RWPE2 (cell line): ENCODE data around the gene SUGCT.

Experiments
- ATAC-seq: fragments of 200-7000 bp; cut with Tn5 transposase; 3 replicates; pipeline ENCODE4 v1.9.1; 2021; ENCODE audit warnings: low read depth
- DNase-seq: peaks from one replicate; pipeline ENCODE4 v3.0.0-alpha.2; 2020; ENCODE audit warnings: low spot score
- H3K27ac ChIP-seq: fragments of 450-650 bp; 2 replicates; pipeline ENCODE4 v1.5.1; 2017; ENCODE audit warnings: mild to moderate bottlenecking; ENCODE audit not compliant: poor library complexity, severe bottlenecking
- H3K27me3 ChIP-seq: fragments of 250-450 bp; sonication (Bioruptor Pico); 2 replicates; pipeline ENCODE4 v1.5.1; 2021; ENCODE audit warnings: mild to moderate bottlenecking, moderate library complexity; ENCODE audit not compliant: insufficient read depth, poor library complexity, severe bottlenecking
- H3K36me3 ChIP-seq: fragments of 250-450 bp; sonication (Bioruptor Pico); 2 replicates; pipeline ENCODE4 v1.5.1; 2020; ENCODE audit warnings: low read depth, mild to moderate bottlenecking, moderate library complexity
- H3K4me1 ChIP-seq: fragments of 250-450 bp; sonication (Bioruptor Pico); 2 replicates; pipeline ENCODE4 v1.5.1; 2021; ENCODE audit warnings: mild to moderate bottlenecking, moderate library complexity; ENCODE audit not compliant: insufficient read depth, poor library complexity, severe bottlenecking
- H3K4me3 ChIP-seq: fragments of 250-450 bp; sonication (Bioruptor Pico); 2 replicates; pipeline ENCODE4 v1.5.1; 2021; ENCODE audit warnings: mild to moderate bottlenecking, moderate library complexity; ENCODE audit not compliant: severe bottlenecking
- H3K9me3 ChIP-seq: fragments of 250-450 bp; sonication (Bioruptor Pico); 2 replicates; pipeline ENCODE4 v1.5.1; 2021; ENCODE audit warnings: mild to moderate bottlenecking, moderate library complexity; ENCODE audit not compliant: severe bottlenecking
- CTCF ChIP-seq: fragments of 450-650 bp; IDR thresholded peaks from one replicate; pipeline ENCODE4 v1.5.1; 2017; ENCODE audit warnings: mild to moderate bottlenecking, moderate library complexity; ENCODE audit not compliant: poor library complexity, severe bottlenecking

SUGCT gene

GRCh38 chr7:40698214-40698920, 563.6 kb downstream of the SUGCT start:
- Histone ChIP-seq H3K27me3 (no peaks in the 10 kb centered on the region), H3K9me3 (no peaks in the 10 kb centered on the region), H3K4me3 (no peak overlapping the region), H3K27ac (no peak overlapping the region), H3K36me3 (no peaks in the 10 kb centered on the region), H3K4me1 (peaks cover 2% of the 10 kb centered on the region)
- no peak for TF ChIP-seq CTCF
- DNase-seq (no peak), ATAC-seq (no peak; the same call in 2 of the 3 replicates)

GRCh38 chr7:40698921-40699260, 564.1 kb downstream of the SUGCT start:
- H3K27me3 ChIP-seq, result no peaks in the 10 kb centered on the region
- no peak overlapping the region for H3K4me3 ChIP-seq
- TF ChIP-seq CTCF, result no peak
- no peak for DNase-seq
- peaks cover 2% of the 10 kb centered on the region for H3K4me1 ChIP-seq
- ATAC-seq, result no peak
- no peaks in the 10 kb centered on the region for H3K9me3 ChIP-seq
- H3K27ac ChIP-seq, result no peak overlapping the region
- no peaks in the 10 kb centered on the region for H3K36me3 ChIP-seq

- no peak overlapping the region for H3K27ac ChIP-seq
- no peak overlapping the region for H3K4me3 ChIP-seq
- H3K4me1 ChIP-seq, result peaks cover 2% of the 10 kb centered on the region
- DNase-seq, result no peak
- no peak for ATAC-seq
- no peaks in the 10 kb centered on the region for H3K9me3 ChIP-seq
- no peaks in the 10 kb centered on the region for H3K36me3 ChIP-seq
- no peaks in the 10 kb centered on the region for H3K27me3 ChIP-seq
- no peak for TF ChIP-seq CTCF
Measured at GRCh38 chr7:40700653-40701421, 566.0 kb downstream of the SUGCT start.

GRCh38 chr7:40701836-40702551, 567.2 kb downstream of the SUGCT start:
- no peak for TF ChIP-seq CTCF
- DNase-seq (no peak), ATAC-seq (no peak)
- Histone ChIP-seq H3K27ac (no peak overlapping the region), H3K4me1 (peaks cover 2% of the 10 kb centered on the region), H3K4me3 (no peak overlapping the region), H3K27me3 (no peaks in the 10 kb centered on the region), H3K36me3 (no peaks in the 10 kb centered on the region), H3K9me3 (no peaks in the 10 kb centered on the region)
